KOPT-K1 (cell line): ENCODE measurements around the gene DDAH2.

Source experiments
- H3K27ac ChIP-seq: fragments of 200-600 bp; sonication (generic); 2 replicates; pipeline ENCODE4 v1.5.1; 2016; ENCODE audit warnings: antibody characterized with exemption, mild to moderate bottlenecking, low read depth, low read length; ENCODE audit not compliant: poor library complexity, severe bottlenecking
- H3K36me3 ChIP-seq: fragments of 200-600 bp; sonication (generic); 2 replicates; pipeline ENCODE4 v1.5.1; 2017; ENCODE audit warnings: antibody characterized with exemption, mild to moderate bottlenecking, low read length, moderate library complexity; ENCODE audit not compliant: insufficient read depth
- H3K9me3 ChIP-seq: fragments of 200-600 bp; sonication (generic); 2 replicates; pipeline ENCODE4 v1.5.1; 2017; ENCODE audit warnings: antibody characterized with exemption, low read length, mild to moderate bottlenecking; ENCODE audit not compliant: insufficient read depth, poor library complexity, severe bottlenecking

Gene DDAH2

DNA sequence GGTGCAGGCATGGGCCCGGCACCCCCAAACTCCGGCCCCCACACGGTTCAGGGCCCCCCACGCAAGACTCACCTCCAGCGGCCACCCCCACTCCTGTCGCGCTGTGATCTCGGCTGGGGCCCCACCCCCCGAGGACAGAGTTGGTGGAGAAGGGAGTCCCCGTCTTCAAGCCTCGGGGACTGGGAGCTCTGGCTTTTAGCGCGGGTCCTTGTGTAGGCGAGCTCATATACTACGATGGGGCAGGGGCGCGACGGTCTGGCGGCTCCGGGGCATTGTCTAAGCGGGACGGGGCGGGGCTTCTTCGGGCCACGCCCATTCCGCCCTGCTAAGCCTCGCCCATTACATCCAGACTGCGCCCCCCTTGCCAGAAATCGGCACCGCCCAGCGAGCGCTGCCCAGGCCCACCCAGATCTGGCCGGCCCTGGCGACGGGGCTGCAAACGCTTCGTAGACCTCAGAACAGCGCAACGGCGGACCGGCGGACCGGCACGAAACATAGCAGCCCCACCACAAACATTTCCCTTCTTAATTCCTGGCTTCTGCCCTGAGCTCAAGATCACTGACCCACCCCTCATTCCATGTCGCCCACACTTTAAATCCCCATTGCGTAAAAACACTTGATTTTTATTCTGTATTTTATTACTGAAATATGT, 1.0 kb upstream of the DDAH2 start:
- Histone ChIP-seq H3K9me3 (no peaks in the 10 kb centered on the region), H3K27ac (peak overlapping the region; percentile 64), H3K36me3 (peaks cover 57% of the 10 kb centered on the region)

DNA sequence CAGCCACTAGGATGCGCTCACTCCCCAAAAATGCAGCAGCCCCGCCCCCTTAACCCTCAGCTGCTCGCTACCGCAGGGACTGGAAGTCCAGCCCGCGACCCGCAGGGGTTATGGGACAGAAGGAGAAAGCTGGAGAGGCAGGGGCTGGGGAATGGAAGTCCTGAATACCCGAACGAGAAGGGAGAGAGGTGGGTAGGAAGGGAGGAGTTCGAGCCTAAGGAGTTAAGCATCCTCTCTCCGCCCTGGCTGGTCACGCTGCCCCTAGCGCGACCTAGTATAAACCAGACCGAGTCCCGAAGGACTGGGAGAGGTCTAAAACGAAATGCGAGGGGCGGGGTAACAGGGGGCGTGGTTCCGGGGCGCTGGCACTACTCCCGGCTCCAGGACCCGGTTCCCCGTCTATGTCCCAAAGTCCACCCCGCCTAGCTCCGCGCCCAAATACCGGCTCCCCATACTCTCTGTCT, 448 bp upstream of the DDAH2 start:
- Histone ChIP-seq H3K9me3 (no peaks in the 10 kb centered on the region), H3K36me3 (peaks cover 57% of the 10 kb centered on the region), H3K27ac (peak overlapping the region; percentile 64)

DNA sequence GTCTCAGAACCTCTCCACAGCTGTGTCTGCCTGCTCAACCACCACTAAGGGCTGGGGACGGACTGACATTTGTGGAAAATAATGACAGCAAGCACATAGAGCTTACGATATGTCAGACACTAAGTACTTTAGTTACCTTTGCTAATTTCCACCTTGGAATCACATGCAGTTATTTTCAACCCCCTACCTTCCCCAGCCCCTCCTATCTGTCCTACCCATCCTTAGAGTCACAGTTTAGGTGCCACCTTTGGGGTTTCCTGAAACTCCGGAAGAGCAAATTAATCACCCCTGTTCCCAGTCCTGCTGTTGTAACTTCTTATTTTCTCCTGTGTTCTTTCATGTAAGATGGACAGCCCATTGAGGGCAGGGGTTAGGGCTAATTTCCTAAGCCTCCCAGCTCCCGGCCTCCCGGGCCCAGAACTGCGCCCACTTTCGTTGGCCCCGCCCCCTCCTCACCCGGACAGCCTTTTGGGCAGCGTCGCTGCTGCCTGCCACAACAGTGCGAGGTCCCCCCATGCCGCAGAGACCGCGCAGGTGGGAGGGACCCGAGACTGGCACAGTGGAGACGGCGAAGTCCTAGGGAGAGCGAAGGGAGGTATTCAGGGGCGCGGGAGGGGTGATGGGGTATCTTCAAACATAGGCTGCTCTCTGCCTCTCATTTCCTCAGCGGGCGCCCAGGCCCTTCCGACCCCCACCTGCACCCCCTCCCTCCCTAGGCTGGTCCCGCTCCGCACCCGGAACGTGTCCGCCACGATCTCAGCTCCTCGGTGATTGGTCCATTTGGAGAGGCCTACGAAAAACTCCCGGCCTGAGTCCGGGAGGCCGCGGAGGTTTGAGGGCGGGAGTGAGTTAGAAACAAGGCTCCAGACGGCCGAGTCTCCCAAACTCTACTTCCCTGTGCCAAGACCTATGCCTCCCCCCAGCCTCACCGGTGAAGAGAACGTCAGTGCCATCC, 1.1 kb downstream of the DDAH2 start:
- peak overlapping the region; percentile 59 for H3K27ac ChIP-seq
- H3K36me3 ChIP-seq = peaks cover 42% of the 10 kb centered on the region
- no peaks in the 10 kb centered on the region for H3K9me3 ChIP-seq

- Histone ChIP-seq H3K9me3 (no peaks in the 10 kb centered on the region), H3K27ac (peak overlapping the region; percentile 59), H3K36me3 (peaks cover 34% of the 10 kb centered on the region)
Observed at GRCh38 chr6:31727034-31727716, 1.9 kb downstream of the DDAH2 start.

GRCh38 chr6:31725502-31726350, 3.4 kb downstream of the DDAH2 start:
- H3K27ac ChIP-seq = peak overlapping the region; percentile 19
- no peaks in the 10 kb centered on the region for H3K9me3 ChIP-seq
- peaks cover 19% of the 10 kb centered on the region for H3K36me3 ChIP-seq

GRCh38 chr6:31723980-31724691, 5.0 kb downstream of the DDAH2 start:
- Histone ChIP-seq H3K36me3 (peaks cover 13% of the 10 kb centered on the region), H3K9me3 (no peaks in the 10 kb centered on the region), H3K27ac (peak overlapping the region; percentile 74)

GRCh38 chr6:31723245-31723979, 5.7 kb downstream of the DDAH2 start, which contains the start of gene MPIG6B:
MPIG6B (plus strand) TSS chr6:31723373; CDS start chr6:31723384, 11 bp downstream.
- Histone ChIP-seq H3K36me3 (peaks cover 13% of the 10 kb centered on the region), H3K27ac (peak within 1 kb of the TSS; percentile 74), H3K9me3 (no peaks in the 10 kb centered on the region)

DNA sequence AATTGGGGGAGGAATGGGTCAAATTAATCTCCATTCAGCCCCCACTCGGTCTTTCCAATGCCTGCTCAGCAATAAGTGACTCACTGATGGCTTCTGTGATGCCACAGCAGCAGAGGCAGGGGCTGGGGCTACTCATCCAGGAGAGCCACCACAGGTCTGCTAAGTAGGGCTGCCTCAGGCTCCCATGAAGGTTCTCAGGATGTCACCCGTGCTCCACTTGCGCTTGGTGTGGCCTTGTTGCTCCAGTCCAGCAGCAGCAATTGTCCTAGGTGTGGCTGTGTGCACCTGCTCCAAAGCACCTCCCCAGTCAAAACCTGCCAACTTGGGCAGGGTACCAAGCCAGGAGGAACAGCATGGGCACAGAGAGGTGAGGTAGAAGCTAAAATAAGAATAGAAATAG, 6.9 kb downstream of the DDAH2 start:
- no peak overlapping the region for H3K27ac ChIP-seq
- H3K36me3 ChIP-seq = peaks cover 10% of the 10 kb centered on the region
- no peaks in the 10 kb centered on the region for H3K9me3 ChIP-seq

DNA sequence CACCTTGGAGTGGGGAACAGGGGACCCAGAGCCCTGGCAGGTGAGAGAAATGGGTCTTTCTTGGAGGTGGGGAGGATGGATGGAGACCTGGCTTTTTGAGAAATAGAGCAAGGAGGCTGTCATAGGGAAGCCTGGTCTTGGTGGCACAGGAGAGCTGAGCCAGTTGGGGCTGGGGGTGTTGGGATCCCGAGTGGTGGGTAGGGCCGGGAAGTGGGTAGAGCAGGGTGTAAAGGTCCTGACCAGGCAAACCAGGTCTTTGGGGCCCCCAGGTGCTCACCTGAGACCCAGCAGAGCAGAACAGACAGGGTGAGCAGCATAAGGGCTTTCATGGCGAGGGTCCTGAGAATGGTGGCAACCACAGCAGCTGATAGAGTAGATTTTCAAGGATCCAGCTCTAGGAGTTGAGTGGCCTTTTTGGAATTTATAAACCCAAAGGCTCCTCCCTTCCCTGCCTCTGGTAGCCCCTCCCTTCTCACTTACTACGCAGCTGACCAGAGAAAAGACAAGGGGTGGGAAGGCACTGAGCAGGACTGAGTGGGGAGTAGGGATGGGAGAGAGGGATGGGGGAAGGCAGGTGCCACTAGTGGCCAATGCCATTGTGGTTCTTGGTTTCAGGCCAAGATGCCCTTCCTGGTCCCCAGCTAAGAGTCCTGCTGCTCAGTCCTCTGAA, 7.6 kb downstream of the DDAH2 start, which contains the start of gene LY6G6C:
Gene LY6G6C, minus strand, starts transcription at position 396 of the 670 bp plus-strand sequence. Its CDS starts 67 bp downstream, at position 329.
- no peaks in the 10 kb centered on the region for H3K9me3 ChIP-seq
- H3K27ac ChIP-seq = no peak within 1 kb of the TSS

DNA sequence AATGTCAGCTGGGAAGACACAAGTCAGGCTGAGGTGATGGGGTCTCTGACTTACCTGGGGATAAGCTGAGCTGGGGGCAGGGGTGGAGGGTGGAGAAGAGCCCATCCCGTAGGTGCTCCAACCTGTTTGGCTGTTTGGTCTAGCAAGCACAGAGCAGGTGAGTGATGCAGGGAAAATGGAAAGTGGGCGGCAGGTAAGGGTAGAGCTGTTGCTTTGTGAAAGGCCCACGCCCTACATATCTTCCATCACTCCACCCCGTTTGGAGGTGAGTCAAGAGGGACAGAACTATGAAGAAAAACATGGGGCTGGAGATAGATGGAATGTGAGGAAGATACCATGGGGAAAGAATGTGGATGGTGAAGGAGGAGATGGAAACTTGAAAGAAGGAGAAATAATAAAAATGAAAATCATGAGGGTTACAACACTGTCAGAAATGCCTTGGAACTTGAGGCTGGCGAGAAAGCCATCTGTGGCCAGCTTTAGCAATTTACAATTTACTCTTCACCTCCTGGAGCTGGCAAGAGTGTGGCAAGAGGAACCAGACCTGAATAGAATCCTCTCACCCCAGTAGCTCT, 8.8 kb downstream of the DDAH2 start:
- Histone ChIP-seq H3K9me3 (no peaks in the 10 kb centered on the region), H3K36me3 (no peaks in the 10 kb centered on the region), H3K27ac (no peak overlapping the region)

More for the DNA sequence above, 7.6 kb downstream of the DDAH2 start, which contains the start of gene LY6G6C:
- H3K36me3 ChIP-seq = peaks cover 3% of the 10 kb centered on the region; the same call in 1 of the 2 replicates

- Histone ChIP-seq H3K9me3 (no peaks in the 10 kb centered on the region), H3K27ac (no peak overlapping the region), H3K36me3 (no peaks in the 10 kb centered on the region)
Observed at GRCh38 chr6:31719001-31719400, 10.1 kb downstream of the DDAH2 start.

GRCh38 chr6:31718265-31718664, 10.8 kb downstream of the DDAH2 start:
- Histone ChIP-seq H3K27ac (no peak overlapping the region), H3K36me3 (no peaks in the 10 kb centered on the region), H3K9me3 (no peaks in the 10 kb centered on the region)
